OCI-LY1 (cell line): ENCODE measurements around the gene RPS6KA3.

ENCODE experiments used
- H2AFZ ChIP-seq: fragments of 200-600 bp; sonication (generic), shearing (Covaris generic); 2 replicates; pipeline ENCODE4 v1.6.0; 2014; ENCODE audit warnings: antibody characterized with exemption, mild to moderate bottlenecking, low read length
- H3F3A ChIP-seq: fragments of 200-600 bp; sonication (generic), shearing (Covaris generic); 2 replicates; pipeline ENCODE4 v1.6.0; 2014; ENCODE audit warnings: mild to moderate bottlenecking, antibody characterized with exemption, low read length, moderate library complexity; ENCODE audit not compliant: insufficient read depth
- H3K27ac ChIP-seq: fragments of 200-600 bp; sonication (generic); 2 replicates; pipeline ENCODE4 v1.5.1; 2014; ENCODE audit warnings: low read length, mixed run types, mild to moderate bottlenecking, low read depth; ENCODE audit not compliant: poor library complexity, severe bottlenecking
- H3K27me3 ChIP-seq: fragments of 200-600 bp; sonication (generic); 2 replicates; pipeline ENCODE4 v1.6.0; 2014; ENCODE audit warnings: antibody characterized with exemption, mild to moderate bottlenecking, low read length, moderate library complexity; ENCODE audit not compliant: insufficient read depth
- H3K36me3 ChIP-seq: fragments of 200-600 bp; sonication (generic); 2 replicates; pipeline ENCODE4 v1.6.1; 2014; ENCODE audit warnings: mild to moderate bottlenecking, antibody characterized with exemption, low read length, moderate library complexity, mixed read lengths; ENCODE audit not compliant: insufficient read depth
- H3K4me1 ChIP-seq: fragments of 200-600 bp; sonication (generic); 2 replicates; pipeline ENCODE4 v1.5.1; 2014; ENCODE audit warnings: mild to moderate bottlenecking, low read length, moderate library complexity; ENCODE audit not compliant: insufficient read depth, severe bottlenecking
- H3K4me2 ChIP-seq: fragments of 200-600 bp; sonication (generic), shearing (Covaris generic); 2 replicates; pipeline ENCODE4 v1.6.1; 2014; ENCODE audit warnings: low read length
- H3K4me3 ChIP-seq: fragments of 200-600 bp; sonication (generic); 2 replicates; pipeline ENCODE4 v1.5.1; 2014; ENCODE audit warnings: low read length, low read depth, mild to moderate bottlenecking, mixed read lengths; ENCODE audit not compliant: poor library complexity, severe bottlenecking
- H3K79me2 ChIP-seq: fragments of 200-600 bp; shearing (Covaris generic); 2 replicates; pipeline ENCODE4 v1.6.1; 2016; ENCODE audit warnings: mixed run types, low read length, mixed read lengths; ENCODE audit not compliant: insufficient read depth
- H3K9ac ChIP-seq: fragments of 200-600 bp; sonication (generic), shearing (Covaris generic); 2 replicates; pipeline ENCODE4 v1.6.1; 2014; ENCODE audit warnings: mild to moderate bottlenecking, low read length, mixed read lengths
- H3K9me2 ChIP-seq: fragments of 200-600 bp; sonication (generic), shearing (Covaris generic); 2 replicates; pipeline ENCODE4 v1.6.1; 2014; ENCODE audit warnings: low read depth, mild to moderate bottlenecking, low read length, mixed read lengths
- H3K9me3 ChIP-seq: fragments of 200-600 bp; shearing (Covaris generic); 2 replicates; pipeline ENCODE4 v1.6.1; 2014; ENCODE audit warnings: low read length, mixed read lengths
- H4K20me1 ChIP-seq: fragments of 200-600 bp; sonication (generic), shearing (Covaris generic); 2 replicates; pipeline ENCODE4 v1.6.0; 2016; ENCODE audit warnings: mild to moderate bottlenecking, low read length; ENCODE audit not compliant: insufficient read depth
- CTCF ChIP-seq: fragments of 200-600 bp; sonication (generic), shearing (Covaris generic); IDR thresholded peaks from 2 replicates; pipeline ENCODE4 v1.5.1; 2017; ENCODE audit warnings: mild to moderate bottlenecking, antibody characterized with exemption, low read length, moderate library complexity, mixed read lengths
- EZH2 ChIP-seq: fragments of 200-600 bp; sonication (generic), shearing (Covaris generic); IDR thresholded peaks from 2 replicates; pipeline ENCODE4 v1.8.0; 2017; ENCODE audit warnings: borderline replicate concordance, mixed run types, mild to moderate bottlenecking, antibody characterized with exemption, low read length, moderate library complexity, mixed read lengths

RPS6KA3 gene

GRCh38 chrX:20266810-20267606 lies at the start of gene RPS6KA3:
TSS of gene RPS6KA3 (minus strand) at chrX:20266909. CDS start at chrX:20266632, 277 bp downstream.
- Histone ChIP-seq H4K20me1 (no peaks in the 10 kb centered on the region), H3K9me2 (no peaks in the 10 kb centered on the region), H3K36me3 (0 out of 2 replicates have a peak, but pooled peaks cover under 1% of the 10 kb centered on the region), H3K27me3 (no peaks in the 10 kb centered on the region), H3K4me2 (peak within 1 kb of the TSS; percentile 91), H3K4me1 (peaks cover 32% of the 10 kb centered on the region), H3K4me3 (peak within 1 kb of the TSS; percentile 97), H3F3A (no peaks in the 10 kb centered on the region), H3K9ac (peak within 1 kb of the TSS; percentile 93), H3K27ac (peak within 1 kb of the TSS; percentile 15), H3K79me2 (peaks cover 30% of the 10 kb centered on the region), H3K9me3 (no peaks in the 10 kb centered on the region), H2AFZ (peak within 1 kb of the TSS; percentile 87; the same call in 1 of the 2 replicates)
- no peak for TF ChIP-seq EZH2
- no peak for TF ChIP-seq CTCF

- Histone ChIP-seq H3K9me2 (no peaks in the 10 kb centered on the region), H4K20me1 (no peaks in the 10 kb centered on the region), H3K4me3 (no peak overlapping the region), H3K27ac (no peak overlapping the region), H3F3A (no peaks in the 10 kb centered on the region), H3K36me3 (no peaks in the 10 kb centered on the region), H3K79me2 (no peaks in the 10 kb centered on the region), H3K9me3 (no peaks in the 10 kb centered on the region), H3K4me1 (peaks cover 12% of the 10 kb centered on the region), H2AFZ (no peak overlapping the region), H3K27me3 (no peaks in the 10 kb centered on the region), H3K9ac (no peak overlapping the region), H3K4me2 (no peak overlapping the region)
- no peak for TF ChIP-seq CTCF
- no peak for TF ChIP-seq EZH2
Measured at GRCh38 chrX:20315140-20315539, 48.4 kb upstream of the RPS6KA3 start.

GRCh38 chrX:20313899-20314298 lies 47.2 kb upstream of the RPS6KA3 start:
- Histone ChIP-seq H2AFZ (no peak overlapping the region), H3K36me3 (no peaks in the 10 kb centered on the region), H3K9me2 (no peaks in the 10 kb centered on the region), H3F3A (no peaks in the 10 kb centered on the region), H3K79me2 (no peaks in the 10 kb centered on the region), H3K4me1 (peaks cover 12% of the 10 kb centered on the region), H4K20me1 (no peaks in the 10 kb centered on the region), H3K27ac (no peak overlapping the region), H3K4me3 (no peak overlapping the region), H3K9ac (no peak overlapping the region), H3K27me3 (no peaks in the 10 kb centered on the region), H3K4me2 (no peak overlapping the region), H3K9me3 (no peaks in the 10 kb centered on the region)
- no peak for TF ChIP-seq CTCF
